GM21360 (cell line): ENCODE data around the gene UBE2L5.

Source experiments
- ATAC-seq: cut with Tn5 transposase; IDR thresholded peaks from one replicate; pipeline ENCODE4 v1.9.1; 2021; ENCODE audit warnings: mild to moderate bottlenecking, moderate library complexity; ENCODE audit not compliant: unreplicated experiment

The UBE2L5 gene

GRCh38 chr13:30466841-30467252 is 44.6 kb downstream of the UBE2L5 start:
- no peak for ATAC-seq

- ATAC-seq = no peak
Measured at GRCh38 chr13:30473675-30474074, 51.4 kb downstream of the UBE2L5 start.

- peak; percentile 92 for ATAC-seq
Measured at GRCh38 chr13:30477346-30478195, 55.3 kb downstream of the UBE2L5 start.
